ENCODE data around the gene TPO.

Gene TPO

GRCh38 chr2:1451422-1451821, 38.2 kb downstream of the TPO start:
- no peak for DNase-seq

GRCh38 chr2:1453561-1453960, 40.3 kb downstream of the TPO start:
- no peak for DNase-seq

GRCh38 chr2:1454346-1454745, 41.1 kb downstream of the TPO start:
- no peak for DNase-seq

- DNase-seq = no peak
Observed at GRCh38 chr2:1455466-1455865, 42.2 kb downstream of the TPO start.

- no peak for DNase-seq
Observed at GRCh38 chr2:1458432-1458831, 45.2 kb downstream of the TPO start.

- no peak for DNase-seq
Observed at GRCh38 chr2:1459727-1460126, 46.5 kb downstream of the TPO start.

- DNase-seq = no peak
Observed at GRCh38 chr2:1460851-1461418, 47.7 kb downstream of the TPO start.

GRCh38 chr2:1461507-1462390, 48.5 kb downstream of the TPO start:
- DNase-seq = no peak

GRCh38 chr2:1462994-1463393, 49.7 kb downstream of the TPO start:
- no peak for DNase-seq

- no peak for DNase-seq
Observed at GRCh38 chr2:1472350-1472749, 59.1 kb downstream of the TPO start.

- no peak for DNase-seq
Observed at GRCh38 chr2:1476617-1477195, 63.4 kb downstream of the TPO start.

- no peak for DNase-seq
Observed at GRCh38 chr2:1477196-1478040, 64.2 kb downstream of the TPO start.

GRCh38 chr2:1478311-1479305, 65.3 kb downstream of the TPO start:
- no peak for DNase-seq

GRCh38 chr2:1479346-1479745, 66.1 kb downstream of the TPO start:
- no peak for DNase-seq

GRCh38 chr2:1480671-1481076, 67.4 kb downstream of the TPO start:
- DNase-seq = no peak

GRCh38 chr2:1481406-1482252, 68.4 kb downstream of the TPO start:
- no peak for DNase-seq

GRCh38 chr2:1482253-1482675, 69.0 kb downstream of the TPO start:
- no peak for DNase-seq

- no peak for DNase-seq
Observed at GRCh38 chr2:1482981-1483380, 69.7 kb downstream of the TPO start.

GRCh38 chr2:1483551-1483950, 70.3 kb downstream of the TPO start:
- no peak for DNase-seq

- no peak for DNase-seq
Observed at GRCh38 chr2:1484131-1484884, 71.0 kb downstream of the TPO start.

Measured in Kasumi-1 (cell line).